B cell (primary cell): ENCODE measurements around the gene CHST10.

Source experiments
- CTCF ChIP-seq: fragments of 200-600 bp; IDR thresholded peaks from one replicate; pipeline ENCODE4 v1.8.0; 2022; ENCODE audit warnings: antibody characterized with exemption, mild to moderate bottlenecking
- EZH2 ChIP-seq: IDR thresholded peaks from 2 replicates; pipeline ENCODE4 v1.6.1; 2012; ENCODE audit warnings: borderline replicate concordance, low read depth, mild to moderate bottlenecking, moderate library complexity, low read length; ENCODE audit not compliant: insufficient read depth, poor library complexity, severe bottlenecking

DNA sequence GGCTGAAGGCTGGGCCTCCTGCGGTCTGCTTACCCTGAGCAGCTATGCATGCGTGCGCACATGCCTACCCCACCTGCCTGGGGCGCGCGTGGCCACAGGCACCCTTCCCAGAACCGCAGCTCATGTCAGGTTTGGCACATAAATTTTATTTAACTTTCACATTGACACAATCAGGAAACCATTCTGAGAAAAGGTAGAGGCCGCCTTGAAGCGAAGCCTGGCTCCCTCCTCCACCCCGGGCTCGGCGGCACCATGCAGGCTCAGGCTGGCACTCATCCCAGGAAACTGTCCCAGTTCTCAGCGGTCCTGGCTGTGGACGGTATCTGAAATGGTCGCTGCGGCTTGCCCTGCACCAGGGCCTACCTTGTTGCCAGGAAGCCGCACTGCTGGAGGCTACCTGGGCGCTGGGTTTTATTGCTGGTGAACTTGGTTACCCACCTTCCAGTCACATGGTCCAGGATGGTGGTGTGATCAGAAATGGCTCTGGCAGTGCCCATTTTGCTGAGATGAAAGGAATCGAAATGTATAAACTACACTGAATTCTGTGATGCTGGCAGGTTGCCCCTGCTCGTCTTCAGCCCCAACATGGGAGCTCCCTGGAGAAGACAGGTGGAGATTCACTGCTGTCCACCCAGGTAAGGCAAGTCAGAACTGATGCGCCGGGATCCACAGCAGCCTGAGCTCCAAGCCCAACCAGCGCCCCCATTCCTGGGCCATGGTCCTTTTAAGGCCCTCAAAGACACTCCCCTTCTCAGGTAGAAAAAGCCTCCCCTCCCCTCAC, 25.5 kb downstream of the CHST10 start:
- no peak for TF ChIP-seq CTCF
- TF ChIP-seq EZH2, result no peak
